MM.1S (cell line): ENCODE results near the gene PLCB1.

Experiments used
- DNase-seq: peaks from one replicate; pipeline ENCODE4 v3.0.0-alpha.2; 2015
- H2AFZ ChIP-seq: fragments of 300-600 bp; sonication (generic); 2 replicates; pipeline ENCODE4 v1.6.0; 2016; ENCODE audit warnings: antibody characterized with exemption, low read length
- H3F3A ChIP-seq: fragments of 300-600 bp; sonication (generic); 2 replicates; pipeline ENCODE4 v1.6.1; 2016; ENCODE audit warnings: mild to moderate bottlenecking, antibody characterized with exemption, low read length, moderate library complexity, mixed read lengths; ENCODE audit not compliant: insufficient read depth
- H3K27ac ChIP-seq: fragments of 300-600 bp; sonication (generic); 2 replicates; pipeline ENCODE4 v1.5.1; 2016; ENCODE audit warnings: mild to moderate bottlenecking, low read length
- H3K27me3 ChIP-seq: fragments of 300-600 bp; sonication (generic); replicated peaks from 2 replicates; pipeline ENCODE4 v1.6.0; 2016; ENCODE audit warnings: low read length; ENCODE audit not compliant: insufficient read depth
- H3K36me3 ChIP-seq: fragments of 300-600 bp; sonication (generic); replicated peaks from 2 replicates; pipeline ENCODE4 v1.6.1; 2016; ENCODE audit warnings: mild to moderate bottlenecking, low read length, mixed read lengths; ENCODE audit not compliant: insufficient read depth
- H3K4me1 ChIP-seq: fragments of 300-600 bp; sonication (generic); 2 replicates; pipeline ENCODE4 v1.6.1; 2016; ENCODE audit warnings: low read length, mixed read lengths
- H3K4me2 ChIP-seq: fragments of 300-600 bp; sonication (generic); 2 replicates; pipeline ENCODE4 v1.6.0; 2016; ENCODE audit warnings: low read depth, low read length
- H3K4me3 ChIP-seq: fragments of 300-600 bp; sonication (generic); 2 replicates; pipeline ENCODE4 v1.5.1; 2016; ENCODE audit warnings: low read length, mixed read lengths
- H3K79me2 ChIP-seq: fragments of 300-600 bp; sonication (generic); 2 replicates; pipeline ENCODE4 v1.6.1; 2016; ENCODE audit warnings: mixed run types, low read length, mixed read lengths
- H3K9ac ChIP-seq: fragments of 300-600 bp; sonication (generic); 2 replicates; pipeline ENCODE4 v1.6.1; 2016; ENCODE audit warnings: low read length, mixed read lengths
- H3K9me2 ChIP-seq: fragments of 300-600 bp; sonication (generic); replicated peaks from 2 replicates; pipeline ENCODE4 v1.6.1; 2016; ENCODE audit warnings: mild to moderate bottlenecking, low read length, mixed read lengths; ENCODE audit not compliant: insufficient read depth
- H3K9me3 ChIP-seq: fragments of 300-600 bp; sonication (generic); replicated peaks from 2 replicates; pipeline ENCODE4 v1.6.1; 2016; ENCODE audit warnings: mild to moderate bottlenecking, low read length, mixed read lengths; ENCODE audit not compliant: insufficient read depth
- H4K20me1 ChIP-seq: fragments of 300-600 bp; sonication (generic); 2 replicates; pipeline ENCODE4 v1.6.1; 2016; ENCODE audit warnings: mild to moderate bottlenecking, low read length, moderate library complexity, mixed read lengths; ENCODE audit not compliant: insufficient read depth
- EZH2 ChIP-seq: fragments of 300-600 bp; sonication (generic); optimal IDR thresholded peaks from 2 replicates; pipeline ENCODE3; 2017; ENCODE audit warnings: low read depth, mild to moderate bottlenecking, antibody characterized with exemption, low read length, mixed read lengths
- EZH2phosphoT487 ChIP-seq: fragments of 300-600 bp; sonication (generic); IDR thresholded peaks from 2 replicates; pipeline ENCODE4 v1.6.1; 2018; ENCODE audit warnings: antibody characterized with exemption, low read length
- TF ChIP-seq, protein P1 (sequence below): fragments of 300-600 bp; sonication (generic); IDR thresholded peaks from 2 replicates; pipeline ENCODE4 v1.5.1; 2016; ENCODE audit warnings: antibody characterized with exemption, low read length, mixed read lengths

PLCB1 gene

DNA sequence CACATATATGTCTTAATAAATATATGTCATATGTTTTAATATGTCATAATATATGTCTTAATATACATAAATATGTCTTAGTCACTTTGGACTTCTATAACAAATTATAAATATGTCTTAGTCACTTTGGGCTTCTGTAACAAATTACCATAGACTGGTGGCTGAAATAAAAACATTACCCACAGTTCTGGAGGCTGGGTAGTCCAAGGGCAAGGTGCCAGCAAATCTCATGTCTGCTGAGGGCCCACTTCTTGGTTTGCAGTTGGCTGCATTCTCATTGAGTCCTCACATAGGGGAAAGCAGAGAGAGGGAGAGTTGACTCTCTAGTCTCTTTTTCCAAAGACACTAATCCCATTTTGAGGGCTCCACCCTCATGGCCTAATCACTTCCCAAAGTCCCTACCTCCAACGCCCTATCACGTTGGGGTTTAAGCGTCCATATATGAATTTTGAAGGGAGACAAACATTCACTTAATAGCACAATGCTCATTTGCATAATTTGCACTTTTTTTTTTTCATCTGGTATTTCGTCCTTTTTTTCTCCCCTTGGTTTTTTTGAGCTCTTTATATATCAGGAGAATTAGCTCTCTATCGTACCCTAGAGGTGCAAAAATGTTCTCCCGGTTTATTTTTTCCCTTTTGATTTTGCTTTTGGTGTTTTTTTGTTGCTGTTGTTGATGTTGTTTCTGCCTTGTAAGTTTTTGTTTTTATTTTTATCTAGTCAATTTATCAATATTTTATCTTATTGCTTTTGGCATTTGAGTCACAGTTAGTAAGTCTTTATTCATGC, 266.4 kb downstream of the PLCB1 start:
- Histone ChIP-seq H3K4me1 (peaks cover 44% of the 10 kb centered on the region), H3K9me3 (no peaks in the 10 kb centered on the region), H3K9ac (no peak overlapping the region), H3K27ac (no peak overlapping the region), H3K27me3 (no peaks in the 10 kb centered on the region), H4K20me1 (no peaks in the 10 kb centered on the region), H3K4me2 (no peak overlapping the region), H3K4me3 (no peak overlapping the region), H3K9me2 (no peaks in the 10 kb centered on the region), H3F3A (peaks cover 13% of the 10 kb centered on the region), H2AFZ (no peak overlapping the region), H3K79me2 (no peaks in the 10 kb centered on the region), H3K36me3 (no peaks in the 10 kb centered on the region)
- TF ChIP-seq EZH2 (no peak), EZH2phosphoT487 (no peak)
- no peak for DNase-seq

DNA sequence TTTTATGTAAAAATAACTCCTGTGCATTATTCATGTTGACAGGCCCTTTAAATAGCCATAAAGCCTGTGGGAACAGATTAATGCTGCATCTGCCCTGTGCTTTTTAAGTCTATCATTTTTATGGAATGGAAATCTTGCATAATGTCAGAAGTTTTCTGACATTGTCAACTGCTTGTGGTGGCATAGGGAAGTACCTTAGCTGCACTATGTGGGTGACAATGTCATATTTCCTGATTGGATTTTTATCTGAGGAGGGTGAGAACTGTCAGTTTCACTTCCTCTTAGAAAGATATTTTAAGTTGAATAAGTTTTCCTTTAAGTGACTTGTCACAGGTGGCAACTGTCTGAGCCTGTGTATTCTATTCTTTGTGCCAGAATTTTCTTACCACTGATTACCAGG, 267.9 kb downstream of the PLCB1 start:
- H3K4me2 ChIP-seq = peak overlapping the region; percentile 73
- H3K27me3 ChIP-seq = no peaks in the 10 kb centered on the region

DNA sequence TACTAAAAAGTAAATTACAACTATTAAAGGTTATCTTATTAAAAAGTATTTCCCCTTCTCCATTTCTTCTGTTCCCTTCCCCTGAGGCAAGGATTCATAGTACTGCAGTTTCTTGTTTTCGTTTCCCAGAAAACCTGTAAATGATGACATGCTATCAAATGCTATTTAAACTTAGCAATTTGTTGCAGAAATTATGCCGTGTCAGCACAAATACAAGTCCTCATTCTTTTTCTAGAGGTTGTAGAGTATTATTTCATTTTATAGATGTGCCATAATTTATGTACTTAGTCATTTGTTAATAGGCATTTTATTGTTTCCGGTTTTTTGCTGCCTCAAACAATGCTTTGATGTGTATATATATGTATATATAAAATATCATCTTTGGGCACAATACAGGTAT, 268.4 kb downstream of the PLCB1 start:
- Histone ChIP-seq H3K36me3 (no peaks in the 10 kb centered on the region), H3K9ac (peak overlapping the region; percentile 14; the same call in 1 of the 2 replicates), H4K20me1 (no peaks in the 10 kb centered on the region), H3K27ac (peak overlapping the region; percentile 76; the same call in 1 of the 2 replicates), H3K27me3 (no peaks in the 10 kb centered on the region), H3K9me3 (no peaks in the 10 kb centered on the region), H3K4me3 (0 out of 2 replicates have a peak overlapping the region, but pooled peaks have one; percentile 12), H3K4me2 (peak overlapping the region; percentile 73), H3K4me1 (peaks cover 39% of the 10 kb centered on the region), H3K9me2 (no peaks in the 10 kb centered on the region), H3K79me2 (no peaks in the 10 kb centered on the region), H2AFZ (no peak overlapping the region), H3F3A (peaks cover 13% of the 10 kb centered on the region)
- no peak for TF ChIP-seq EZH2phosphoT487
- TF ChIP-seq EZH2 = no peak
- TF ChIP-seq, protein P1, sequence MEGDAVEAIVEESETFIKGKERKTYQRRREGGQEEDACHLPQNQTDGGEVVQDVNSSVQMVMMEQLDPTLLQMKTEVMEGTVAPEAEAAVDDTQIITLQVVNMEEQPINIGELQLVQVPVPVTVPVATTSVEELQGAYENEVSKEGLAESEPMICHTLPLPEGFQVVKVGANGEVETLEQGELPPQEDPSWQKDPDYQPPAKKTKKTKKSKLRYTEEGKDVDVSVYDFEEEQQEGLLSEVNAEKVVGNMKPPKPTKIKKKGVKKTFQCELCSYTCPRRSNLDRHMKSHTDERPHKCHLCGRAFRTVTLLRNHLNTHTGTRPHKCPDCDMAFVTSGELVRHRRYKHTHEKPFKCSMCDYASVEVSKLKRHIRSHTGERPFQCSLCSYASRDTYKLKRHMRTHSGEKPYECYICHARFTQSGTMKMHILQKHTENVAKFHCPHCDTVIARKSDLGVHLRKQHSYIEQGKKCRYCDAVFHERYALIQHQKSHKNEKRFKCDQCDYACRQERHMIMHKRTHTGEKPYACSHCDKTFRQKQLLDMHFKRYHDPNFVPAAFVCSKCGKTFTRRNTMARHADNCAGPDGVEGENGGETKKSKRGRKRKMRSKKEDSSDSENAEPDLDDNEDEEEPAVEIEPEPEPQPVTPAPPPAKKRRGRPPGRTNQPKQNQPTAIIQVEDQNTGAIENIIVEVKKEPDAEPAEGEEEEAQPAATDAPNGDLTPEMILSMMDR = no peak
- DNase-seq = no peak

More for the DNA sequence above, 267.9 kb downstream of the PLCB1 start:
- H3K4me3 ChIP-seq = peak overlapping the region; percentile 18; the same call in 1 of the 2 replicates
- H2AFZ ChIP-seq = no peak overlapping the region
- H3K36me3 ChIP-seq = no peaks in the 10 kb centered on the region
- H3K4me1 ChIP-seq = peaks cover 38% of the 10 kb centered on the region
- no peaks in the 10 kb centered on the region for H3K9me3 ChIP-seq
- H3K79me2 ChIP-seq = no peaks in the 10 kb centered on the region
- H3K27ac ChIP-seq = peak overlapping the region; percentile 76; the same call in 1 of the 2 replicates
- TF ChIP-seq EZH2phosphoT487 (no peak), EZH2 (no peak)
- TF ChIP-seq, protein P1 = no peak
- H4K20me1 ChIP-seq = no peaks in the 10 kb centered on the region
- DNase-seq = peak; percentile 83
- peaks cover 13% of the 10 kb centered on the region for H3F3A ChIP-seq
- no peaks in the 10 kb centered on the region for H3K9me2 ChIP-seq
- peak overlapping the region; percentile 36; the same call in 1 of the 2 replicates for H3K9ac ChIP-seq

DNA sequence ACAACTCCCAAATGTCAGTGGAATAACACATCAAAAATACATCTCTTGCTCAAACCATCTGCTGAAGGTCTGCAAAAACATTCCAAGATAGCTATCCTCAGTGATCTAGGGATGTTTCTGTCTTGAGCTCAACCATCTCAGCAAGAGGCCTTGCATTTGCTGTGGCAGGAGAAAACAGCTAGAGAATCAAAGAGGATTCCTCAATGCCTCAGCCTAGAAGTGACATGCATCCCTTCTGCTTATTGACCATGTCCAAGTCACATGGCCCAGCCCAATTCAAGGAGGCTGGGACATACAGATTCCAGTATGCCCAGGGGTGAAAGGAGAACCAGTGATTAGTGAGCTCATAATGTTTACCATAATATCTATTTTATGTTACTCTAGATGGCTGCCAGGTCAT, 269.5 kb downstream of the PLCB1 start:
- H3K79me2 ChIP-seq = no peaks in the 10 kb centered on the region
- H3K9ac ChIP-seq = no peak overlapping the region
- H3K27me3 ChIP-seq = no peaks in the 10 kb centered on the region
- H3K9me3 ChIP-seq = no peaks in the 10 kb centered on the region
- no peak overlapping the region for H3K4me2 ChIP-seq
- H3K27ac ChIP-seq = no peak overlapping the region
- no peaks in the 10 kb centered on the region for H4K20me1 ChIP-seq
- peaks cover 40% of the 10 kb centered on the region for H3K4me1 ChIP-seq
- peaks cover 13% of the 10 kb centered on the region for H3F3A ChIP-seq
- TF ChIP-seq, protein P1 = no peak
- TF ChIP-seq EZH2phosphoT487 = no peak
- DNase-seq = no peak
- H3K36me3 ChIP-seq = no peaks in the 10 kb centered on the region
- H3K9me2 ChIP-seq = no peaks in the 10 kb centered on the region
- H2AFZ ChIP-seq = no peak overlapping the region
- no peak overlapping the region for H3K4me3 ChIP-seq
